ENCODE results near the gene NADK.
"Not testable (repeated sequence)": the region's sequence is repeated elsewhere in the genome, so short reads cannot be mapped to it uniquely, and the experiment has no call there.

The NADK gene

DNA sequence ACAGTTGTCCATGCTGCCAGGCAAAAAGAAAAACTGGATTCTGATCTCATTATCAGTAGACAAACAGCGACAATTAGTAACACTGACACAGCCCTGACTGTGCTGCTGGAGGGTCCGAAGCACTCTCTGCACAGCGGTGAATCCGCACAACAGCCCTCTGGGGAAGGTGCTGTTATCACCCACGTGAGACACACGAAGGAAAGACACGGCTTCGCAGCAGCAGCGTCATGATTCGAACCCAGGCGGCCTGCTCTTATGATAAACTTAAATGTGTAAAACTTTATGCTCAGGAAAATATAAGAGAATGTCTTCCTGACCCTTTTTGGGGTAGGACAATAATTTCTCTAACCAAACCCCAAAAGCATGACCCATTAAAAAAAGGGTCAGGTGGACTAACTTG lies 35.7 kb downstream of the NADK start:
- not testable (repeated sequence) for DNase-seq

DNA sequence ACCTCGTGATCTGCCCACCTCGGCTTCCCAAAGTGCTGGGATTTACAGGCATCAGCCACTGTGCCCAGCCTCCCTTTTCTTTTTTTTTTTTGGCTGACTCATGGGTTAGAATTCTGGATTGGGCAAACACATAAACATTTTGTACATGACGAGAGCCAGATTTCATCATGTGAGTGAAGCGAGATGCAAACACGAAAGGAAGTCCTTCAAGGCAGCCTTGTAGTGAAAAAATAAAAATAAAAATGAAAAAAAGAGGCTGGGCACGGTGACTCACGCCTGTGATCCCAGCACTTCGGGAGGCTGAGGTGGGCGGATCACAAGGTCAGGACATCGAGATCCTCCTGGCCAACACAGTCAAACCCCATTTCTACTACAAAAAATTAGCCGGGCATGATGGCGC lies 37.3 kb downstream of the NADK start:
- peak; percentile 80 to 96 (median 94) for DNase-seq

DNA sequence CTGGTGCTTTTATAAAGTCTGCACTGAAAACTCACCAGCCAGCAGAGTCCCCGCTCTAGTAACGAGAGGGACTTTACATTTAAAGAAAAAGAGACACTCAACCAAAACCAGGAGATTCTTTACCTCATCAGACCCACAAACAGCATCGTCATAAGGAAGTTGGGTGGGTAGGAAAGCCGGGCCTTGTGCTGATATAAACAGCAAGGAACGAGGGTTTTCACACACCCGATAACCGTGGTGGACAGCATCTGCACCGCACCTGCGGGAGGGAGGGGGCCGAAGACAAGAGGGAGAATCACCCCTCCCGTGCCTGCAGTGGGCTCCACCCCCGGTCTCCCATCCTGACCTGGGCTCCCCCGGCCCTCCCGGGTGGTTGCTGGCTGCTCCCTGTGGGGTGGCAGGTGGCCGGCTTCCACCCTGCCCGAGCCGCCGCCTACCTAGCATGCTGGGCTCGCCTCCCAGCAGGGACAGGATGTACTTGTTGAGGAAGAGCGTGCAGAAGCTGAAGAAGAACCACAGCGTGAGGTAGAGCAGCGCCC lies 39.4 kb downstream of the NADK start:
- not testable (repeated sequence) for DNase-seq

DNA sequence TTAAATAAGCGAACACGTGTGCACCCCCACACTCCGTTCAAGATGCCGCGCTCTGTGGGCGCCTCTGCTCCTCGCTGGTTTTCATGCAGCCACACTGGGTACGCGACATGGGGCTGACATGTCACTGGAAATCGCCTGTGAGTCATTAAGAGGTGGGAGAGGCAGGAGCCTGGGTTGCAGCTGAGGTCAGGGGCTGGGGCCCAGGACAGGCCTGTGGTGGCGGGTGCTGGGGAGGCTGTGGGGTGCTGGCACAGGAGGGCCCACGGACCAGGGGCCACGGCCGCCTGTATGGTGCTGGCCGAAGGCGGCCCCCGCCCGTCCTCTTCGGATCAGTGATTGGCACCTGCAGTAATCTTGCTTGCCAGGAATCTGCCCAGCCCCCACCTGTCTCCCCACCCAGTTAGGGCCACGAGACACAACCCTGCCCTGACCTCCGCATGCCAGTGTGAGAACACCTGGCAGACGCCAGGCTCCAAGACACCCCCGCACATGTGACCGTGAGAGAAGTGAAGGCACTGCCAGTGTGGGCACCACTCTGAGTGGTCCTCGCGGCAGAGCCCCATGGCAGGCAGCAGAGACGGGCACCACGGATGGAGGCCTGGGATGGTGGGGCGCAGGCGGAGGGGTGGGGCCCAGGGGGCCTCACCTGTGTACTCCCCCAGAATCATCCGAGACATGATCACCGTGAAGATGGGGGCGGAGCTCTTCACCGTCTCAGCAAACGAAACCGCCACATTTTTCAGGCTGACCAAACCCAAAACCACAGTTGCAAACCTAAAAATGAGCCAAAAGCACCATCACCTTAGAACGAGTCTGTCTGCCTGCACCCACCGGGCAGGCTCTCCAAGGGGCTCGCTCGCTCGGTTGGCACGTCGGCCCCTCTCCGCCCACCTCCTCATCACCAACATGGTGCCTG lies 40.3 kb downstream of the NADK start:
- DNase-seq: not testable (repeated sequence)

DNA sequence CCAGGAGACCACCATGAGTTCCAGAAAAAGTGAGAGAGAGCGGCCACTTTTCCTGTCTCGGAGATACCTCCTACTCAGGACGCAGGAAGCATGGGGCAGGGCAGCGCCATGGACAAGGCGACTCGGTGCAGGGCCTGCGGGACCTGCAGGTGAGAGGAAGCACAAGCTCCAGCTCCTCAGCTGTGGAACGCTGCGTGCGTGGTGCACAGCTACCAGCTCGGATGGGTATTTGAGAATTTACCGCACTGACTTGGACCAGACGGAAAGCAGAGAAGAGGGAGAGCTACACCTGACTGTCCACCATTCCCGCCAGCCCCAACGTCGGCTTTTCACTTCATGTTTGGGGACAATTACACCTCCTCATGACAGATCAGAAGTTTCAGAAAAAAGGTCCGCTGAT lies 45.9 kb downstream of the NADK start:
- no peak for DNase-seq

DNA sequence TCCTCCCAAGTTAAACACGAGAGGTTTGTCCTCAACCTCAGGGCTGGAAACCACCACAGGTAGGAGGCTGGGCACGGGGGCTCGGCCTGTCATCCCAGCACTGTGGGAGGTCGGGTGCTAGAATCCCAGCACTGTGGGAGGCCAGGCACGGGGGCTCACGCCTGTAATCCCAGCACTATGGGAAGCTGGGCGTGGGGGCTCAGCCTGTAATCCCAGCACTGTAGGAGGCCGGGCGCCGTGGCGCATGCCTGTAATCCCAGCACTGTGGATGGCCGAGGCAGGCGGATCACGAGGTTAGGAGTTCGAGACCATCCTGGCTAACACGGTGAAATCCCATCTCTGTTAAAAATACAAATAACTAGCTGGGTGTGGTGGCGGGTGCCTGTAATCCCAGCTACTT lies 47.4 kb downstream of the NADK start:
- no peak for DNase-seq

DNA sequence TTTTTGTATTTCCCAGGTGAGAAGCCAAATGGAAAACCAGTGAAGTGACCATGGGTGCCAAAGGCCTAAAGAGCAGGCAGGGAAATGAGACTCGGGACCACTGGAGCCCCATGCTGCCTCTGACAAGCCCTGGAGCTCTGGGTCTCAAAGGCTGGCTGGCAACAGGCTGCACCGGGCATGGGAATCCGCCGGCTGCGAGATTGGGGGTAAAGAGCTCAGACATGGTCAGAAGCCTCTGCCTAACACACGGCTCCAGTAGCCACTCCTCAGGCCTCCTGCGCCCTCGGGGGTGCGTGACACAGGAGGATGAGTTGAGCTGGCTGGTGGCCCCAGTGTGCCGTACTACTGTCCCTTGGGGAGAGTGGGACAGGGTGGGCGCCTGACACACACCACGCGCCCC lies 48.0 kb downstream of the NADK start:
- not testable (repeated sequence) for DNase-seq

DNA sequence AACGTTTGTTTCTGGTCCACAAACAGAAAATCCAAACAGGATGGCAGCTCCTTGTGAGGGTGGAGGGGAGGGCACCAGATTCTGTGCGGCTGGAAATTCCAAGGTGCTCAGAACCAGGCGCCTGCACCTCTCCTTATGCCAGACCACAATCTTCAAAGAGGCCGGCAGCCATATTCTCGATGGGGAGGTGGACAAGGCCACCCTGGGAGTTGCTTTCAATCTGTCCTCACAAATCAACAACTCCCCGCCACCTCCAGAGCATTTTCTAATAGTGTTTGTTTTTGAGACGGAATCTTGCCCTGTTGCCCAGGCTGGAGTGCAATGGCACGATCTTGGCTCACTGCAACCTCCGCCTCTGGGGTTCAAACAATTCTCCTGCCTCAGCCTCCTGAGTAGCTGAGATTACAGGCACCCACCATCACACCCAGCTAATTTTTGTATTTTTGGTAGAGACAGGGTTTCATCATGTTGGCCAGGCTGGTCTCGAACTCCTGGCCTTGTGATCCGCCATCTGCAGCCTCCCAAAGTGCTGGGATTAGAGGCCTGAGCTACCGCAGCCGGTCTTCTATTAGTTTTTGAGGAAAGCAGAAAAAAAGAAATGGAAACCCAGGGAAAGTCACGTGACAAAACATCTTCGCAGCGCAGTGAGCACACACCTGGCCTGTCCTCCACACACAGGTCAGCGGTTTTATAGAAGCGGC lies 49.0 kb downstream of the NADK start:
- not testable (repeated sequence) for DNase-seq

DNA sequence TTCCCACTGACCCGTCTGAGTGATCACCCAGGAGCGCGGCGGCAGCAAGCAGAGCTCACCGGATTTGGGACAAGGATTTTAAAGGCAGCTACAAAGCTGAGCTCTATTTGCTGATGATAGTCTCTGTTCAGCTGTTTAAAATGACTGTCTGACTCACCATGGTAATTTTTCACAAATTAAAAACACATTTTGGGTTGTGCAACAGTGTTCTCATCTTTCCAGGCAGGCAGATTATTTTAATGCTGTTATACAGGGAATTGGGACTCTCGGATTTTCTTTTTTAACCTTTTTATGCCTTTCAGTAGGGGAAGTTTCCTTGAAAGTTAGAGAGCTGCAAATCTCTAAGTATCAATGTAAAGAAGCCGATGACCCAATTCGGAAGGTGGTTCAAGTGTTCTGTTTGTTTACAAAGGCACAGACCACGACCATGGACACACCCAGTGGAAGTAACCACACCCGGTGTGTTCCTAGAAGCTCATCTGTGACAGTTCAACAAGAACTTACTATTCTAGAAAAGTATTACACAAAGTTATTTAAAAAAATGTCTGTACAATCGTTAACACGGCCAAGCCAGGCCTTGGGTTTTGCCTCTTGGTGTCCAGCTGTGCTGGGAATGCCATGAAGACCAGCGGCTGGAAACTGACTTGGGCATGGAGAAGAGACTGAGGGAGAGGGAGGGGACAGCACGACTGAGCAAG lies 49.8 kb downstream of the NADK start:
- not testable (repeated sequence) for DNase-seq

DNA sequence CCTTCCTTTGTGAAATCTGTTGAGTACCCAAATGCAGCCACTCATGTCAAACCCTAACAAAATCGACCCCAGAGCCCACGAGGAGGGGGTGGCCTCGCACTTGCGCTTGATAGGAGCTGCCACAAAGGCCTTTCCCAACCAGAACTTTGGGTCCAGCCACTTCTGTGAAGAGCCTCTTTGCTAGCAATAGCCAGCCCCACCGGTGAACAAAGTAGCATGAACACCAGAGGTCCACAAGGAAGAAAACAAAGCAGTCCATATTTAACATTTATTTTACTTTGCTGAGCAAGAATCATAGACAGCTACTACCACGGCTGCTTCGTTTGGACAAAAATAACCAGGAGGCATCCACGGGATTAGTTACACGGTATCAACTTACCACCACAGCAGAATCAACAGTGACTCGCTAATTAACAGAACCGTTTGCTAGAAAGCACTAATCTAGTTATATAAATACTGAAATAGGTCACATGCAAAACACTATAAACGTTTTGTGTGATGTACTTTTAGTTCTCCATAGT lies 51.1 kb downstream of the NADK start:
- not testable (repeated sequence) for DNase-seq

DNA sequence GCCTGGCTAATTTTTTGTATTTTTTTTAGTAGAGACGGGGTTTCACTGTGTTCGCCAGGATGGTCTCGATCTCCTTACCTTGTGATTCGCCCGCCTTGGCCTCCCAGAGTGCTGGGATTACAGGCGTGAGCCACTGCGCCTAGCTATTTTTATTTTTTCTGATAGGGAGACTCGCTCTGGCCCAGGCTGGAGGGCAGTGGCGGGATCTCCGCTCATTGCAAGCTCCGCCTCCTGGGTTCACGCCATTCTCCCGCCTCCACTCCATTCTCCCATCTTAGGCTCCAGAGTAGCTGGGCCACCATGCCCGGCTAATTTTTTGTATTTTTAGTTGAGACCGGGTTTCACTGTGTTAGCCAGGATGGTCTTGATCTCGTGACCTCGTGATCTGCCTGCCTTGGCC lies 52.2 kb downstream of the NADK start:
- not testable (repeated sequence) for DNase-seq

DNA sequence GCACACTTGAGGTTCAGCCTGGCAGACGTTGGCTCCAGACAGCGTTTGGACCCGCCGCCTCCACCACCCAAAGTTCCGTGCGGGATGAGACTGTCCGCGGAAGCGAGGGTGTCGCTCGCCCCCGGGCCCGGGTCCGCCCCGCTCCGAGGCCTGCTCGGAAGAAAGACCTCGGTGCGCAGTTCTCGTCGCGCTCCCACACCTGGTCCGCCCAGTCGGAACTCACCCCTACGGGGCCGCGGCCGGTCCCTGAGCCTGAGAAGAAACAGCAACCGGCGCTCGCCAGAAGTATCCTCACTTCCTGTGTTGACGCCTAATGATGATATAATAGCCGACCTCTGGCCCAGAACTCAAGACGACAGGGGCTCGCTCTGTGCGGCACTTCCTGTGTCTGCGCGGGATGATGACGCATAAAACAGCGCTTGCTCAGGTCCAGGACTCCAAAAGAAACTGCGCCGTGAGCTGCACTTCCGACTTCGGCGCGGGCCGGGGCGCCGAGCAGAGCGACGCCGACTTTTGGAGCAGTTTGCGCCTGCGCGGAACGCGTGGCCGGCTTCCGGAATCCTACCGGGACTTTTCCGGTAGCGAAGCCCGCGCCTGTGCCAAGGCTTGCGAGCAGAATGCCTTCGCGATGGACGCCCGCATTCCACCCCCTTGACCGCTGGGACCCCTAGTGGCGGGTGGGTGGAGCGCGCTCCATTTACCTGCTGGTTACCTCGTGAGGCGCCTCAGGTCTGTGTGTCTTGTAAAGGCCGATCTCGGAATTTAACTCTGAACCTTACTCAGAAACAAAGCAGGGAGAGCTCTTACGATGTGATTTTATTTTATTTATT lies 54.0 kb downstream of the NADK start, which contains the start of gene CDK11A:
Gene CDK11A (minus strand): TSS at position 323 of the 830 bp plus-strand sequence. CDS start 1,539 bp downstream, outside the sequence.
- DNase-seq: peak; percentile 99 to 100 (median 100)

DNA sequence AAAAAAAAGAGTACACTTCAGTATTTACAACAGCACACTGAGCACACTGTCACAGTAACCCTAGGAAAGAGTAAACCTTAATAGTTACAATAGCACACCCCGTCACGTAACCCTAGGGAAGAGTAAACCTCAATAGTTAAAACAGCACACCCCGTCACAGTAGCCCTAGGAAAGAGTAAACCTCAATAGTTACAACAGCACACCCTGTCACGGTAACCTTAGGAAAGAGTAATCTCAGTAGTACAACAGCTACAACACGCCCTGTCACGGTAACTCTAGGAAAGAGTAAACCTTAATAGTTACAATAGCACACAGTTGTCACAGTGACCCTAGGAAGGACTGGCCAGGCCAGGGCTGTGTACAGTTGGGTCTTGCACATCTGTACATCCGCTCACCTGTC lies 57.1 kb downstream of the NADK start:
- no peak for DNase-seq

DNA sequence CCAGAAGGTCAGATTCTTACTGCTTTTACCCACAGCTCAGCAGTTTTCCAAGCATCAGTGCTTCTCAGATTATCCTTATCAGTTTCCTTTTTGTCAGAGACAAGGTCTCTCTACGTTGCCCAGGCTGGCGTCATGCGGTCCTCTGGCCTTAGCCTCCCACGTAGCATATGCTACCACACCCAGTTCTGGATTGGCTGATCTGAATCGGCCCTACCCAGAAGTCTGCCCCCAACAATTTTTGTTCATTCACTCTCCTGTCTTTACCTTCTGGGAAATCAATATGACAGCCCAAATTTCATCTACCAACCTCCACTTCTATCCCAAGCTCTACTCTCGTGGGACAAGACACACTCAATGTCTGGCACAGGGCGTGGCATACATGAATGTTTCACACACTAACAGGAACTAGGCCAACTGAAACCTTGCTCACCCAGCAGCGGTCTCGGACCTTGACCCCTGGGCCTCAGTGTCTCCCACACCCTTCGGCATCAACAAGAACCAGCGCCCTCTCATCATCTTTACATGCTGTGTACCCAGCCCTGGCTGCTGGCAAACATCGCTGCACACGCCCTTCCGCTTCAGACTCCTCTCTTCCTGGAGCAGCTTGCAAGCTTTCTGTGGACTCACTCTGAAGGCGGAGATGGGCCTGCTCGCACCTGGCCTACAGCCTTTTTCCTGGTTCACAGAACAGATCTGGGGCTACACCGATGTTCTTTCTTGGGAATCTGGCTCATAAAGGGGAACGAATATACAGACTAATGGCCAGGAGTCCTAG lies 63.0 kb downstream of the NADK start:
- not testable (repeated sequence) for DNase-seq

DNA sequence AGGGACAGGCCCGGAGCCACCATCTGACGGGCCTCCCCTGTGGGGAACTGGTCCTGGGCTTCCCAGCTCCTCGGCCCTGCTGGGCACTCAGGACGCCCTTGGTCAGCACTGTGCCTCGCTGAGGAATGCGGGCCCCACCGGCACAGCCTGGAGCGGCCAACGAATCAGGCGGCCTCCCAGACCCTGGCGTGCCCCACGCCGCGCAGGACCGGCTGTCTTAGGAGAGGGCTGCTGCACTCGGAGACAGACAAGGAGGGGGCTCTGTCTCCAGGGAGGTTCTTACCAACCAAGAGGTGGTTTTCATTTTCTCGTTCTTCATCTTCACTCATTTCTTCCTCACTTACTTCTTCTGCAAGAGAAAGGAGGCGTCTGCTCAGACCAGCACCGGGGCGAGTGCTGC lies 70.4 kb downstream of the NADK start:
- DNase-seq: not testable (repeated sequence)

DNA sequence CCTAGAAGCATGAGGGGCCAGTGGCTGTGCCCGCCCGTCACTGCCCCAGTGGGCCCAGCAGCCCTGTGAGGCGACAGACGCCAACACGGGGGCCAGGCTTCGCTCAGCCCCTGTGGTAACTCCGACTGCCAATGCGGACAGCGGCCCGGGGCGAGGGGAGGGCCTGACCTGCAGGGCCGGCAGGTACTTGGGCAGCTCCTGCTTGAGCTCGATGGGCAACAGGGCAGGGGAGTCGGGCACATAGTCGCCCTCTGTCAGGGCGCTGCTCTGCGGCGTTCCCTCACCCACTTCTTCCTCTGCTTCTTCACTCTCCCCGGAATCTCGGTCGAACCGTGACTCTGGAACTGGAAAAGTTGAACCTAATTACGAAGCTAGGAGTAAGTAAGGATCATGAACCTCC lies 71.0 kb downstream of the NADK start:
- not testable (repeated sequence) for DNase-seq

DNA sequence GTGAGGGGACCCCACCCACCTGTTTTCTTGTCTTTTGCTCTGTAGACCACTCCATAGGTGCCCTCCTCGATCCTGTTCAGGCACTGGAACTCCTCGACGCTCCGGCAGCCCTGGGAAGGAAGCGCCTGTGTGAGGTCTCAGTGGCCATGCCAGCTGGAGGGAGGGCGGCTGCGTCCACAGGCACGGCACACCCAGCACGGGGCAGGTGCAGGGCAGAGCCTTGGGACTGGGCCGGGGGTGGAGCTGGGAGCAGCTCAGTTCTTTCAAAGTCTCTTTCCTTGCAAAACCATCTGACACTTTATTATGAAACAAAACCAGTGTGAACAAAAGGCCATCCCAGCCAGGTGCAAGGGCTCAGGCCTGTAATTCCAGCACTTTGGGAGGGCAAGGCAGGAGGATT lies 72.6 kb downstream of the NADK start:
- not testable (repeated sequence) for DNase-seq

DNA sequence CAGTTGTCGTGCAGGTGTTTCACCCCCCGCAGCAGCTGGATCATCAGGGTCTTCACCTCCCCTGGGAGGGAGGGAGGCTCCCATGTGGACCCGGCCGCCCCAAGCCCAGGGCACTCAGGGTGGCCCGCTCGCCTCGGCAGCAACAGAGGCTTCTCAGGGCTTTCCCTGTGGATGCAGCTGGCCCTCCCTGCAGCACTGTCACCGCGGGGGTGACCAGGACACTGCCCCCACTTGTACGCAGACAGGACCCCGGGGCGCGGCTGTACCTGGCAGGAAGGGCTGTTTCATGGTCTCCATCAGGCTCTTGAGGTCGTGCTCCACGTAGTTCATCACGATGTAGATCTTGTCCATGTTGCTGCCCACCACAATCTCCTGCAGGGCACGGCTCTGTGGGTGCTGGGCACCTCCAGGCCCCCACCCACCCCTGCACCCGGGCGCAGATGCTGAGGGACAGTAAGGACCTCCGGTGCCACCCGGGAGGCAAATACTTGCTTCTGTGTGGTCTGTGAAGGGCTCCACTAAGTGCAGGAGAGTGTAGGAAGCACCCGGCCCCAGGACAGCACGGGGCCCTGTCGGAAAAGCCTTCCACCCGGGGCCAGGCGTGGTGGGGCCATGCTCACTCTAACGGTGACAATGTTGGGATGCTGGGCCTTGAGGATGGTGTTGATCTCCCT lies 73.8 kb downstream of the NADK start:
- not testable (repeated sequence) for DNase-seq

DNA sequence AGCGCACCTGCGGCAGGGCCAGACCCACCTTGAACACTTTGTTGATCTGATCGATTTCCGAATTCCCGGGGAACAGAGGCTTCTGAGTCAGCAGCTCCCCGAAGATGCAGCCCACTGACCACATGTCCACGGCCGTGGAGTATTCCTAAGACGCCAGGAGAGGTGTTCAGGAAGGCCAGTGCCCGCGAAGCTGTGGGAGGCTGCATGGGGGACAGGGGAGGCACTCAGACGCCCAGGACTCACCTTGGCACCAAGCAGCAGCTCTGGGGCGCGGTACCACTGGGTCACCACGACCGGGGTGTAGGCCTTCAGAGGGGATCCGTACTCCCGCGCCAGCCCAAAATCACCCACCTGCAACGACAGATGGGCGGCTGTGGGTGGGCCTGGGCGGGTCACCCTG lies 74.5 kb downstream of the NADK start:
- no peak for DNase-seq

DNA sequence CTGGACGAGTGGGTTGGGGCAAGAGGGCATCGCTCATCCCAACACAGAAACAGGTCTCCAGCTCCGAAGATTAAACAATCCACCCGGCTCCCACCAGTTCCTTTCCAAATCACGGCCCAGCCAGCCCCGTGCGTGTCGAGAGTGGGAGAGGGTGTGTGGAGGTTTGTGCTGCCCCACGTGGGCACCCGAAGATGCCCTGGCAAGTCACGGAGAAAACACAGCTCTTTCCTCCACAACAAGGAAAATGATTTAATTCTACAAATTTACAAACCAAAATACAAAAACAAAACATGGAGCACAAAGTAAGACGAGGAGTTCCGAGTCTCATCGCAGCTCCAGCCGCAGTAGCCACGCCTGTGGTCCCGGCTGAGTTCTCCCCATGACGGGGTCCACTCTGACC lies 75.8 kb downstream of the NADK start:
- DNase-seq: not testable (repeated sequence)

Measured in suppressor macrophage treated with lipopolysaccharide for 1 hour (primary cell).